ENCODE data around the gene SLAMF6. TPM values are rescaled to one million over a fixed set of nuclear protein-coding genes. Genes with fewer than 3 reads are reported as not detected.

The SLAMF6 gene
- total and polyA plus RNA-seq, 4 donors: 0.76 to 1.2 (median 0.92) TPM

DNA sequence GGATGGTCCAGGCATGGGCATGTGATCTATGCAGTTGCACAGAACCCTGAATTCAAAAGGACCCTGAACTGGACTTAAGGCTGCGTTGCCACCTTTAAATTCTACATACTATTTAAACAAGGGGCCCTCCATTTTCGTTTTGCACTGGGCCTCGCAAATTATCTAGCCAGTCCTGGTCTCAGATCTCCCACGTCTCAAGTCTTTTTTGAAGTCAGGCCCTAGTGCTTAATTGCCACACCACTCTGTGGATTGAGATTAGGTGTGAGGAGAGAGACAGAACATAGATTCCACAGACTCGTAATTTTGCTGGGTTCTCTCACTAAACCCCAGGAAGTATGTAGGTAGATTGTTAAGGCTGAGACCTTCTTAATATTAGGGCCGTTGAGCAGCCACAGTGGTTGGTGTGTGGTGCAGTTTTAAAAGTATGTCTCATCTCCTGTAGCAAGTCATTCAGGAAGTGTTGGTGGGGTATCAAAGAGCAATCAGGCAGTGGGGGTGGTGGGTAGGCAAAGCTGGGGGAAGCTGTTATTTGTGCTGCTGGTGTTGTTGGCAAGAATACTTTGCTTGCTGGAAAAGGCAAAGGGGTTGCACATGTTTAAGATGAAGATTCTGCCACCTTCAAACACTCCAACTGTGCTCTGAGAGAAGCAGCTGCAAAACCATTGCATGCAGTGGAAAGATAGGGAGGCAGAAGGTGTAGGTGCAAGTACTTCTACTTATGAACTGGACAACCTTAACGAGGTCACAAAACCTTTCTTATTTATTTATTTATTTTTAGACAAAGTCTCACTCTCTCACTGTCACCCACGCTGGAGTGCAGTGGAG, 45.0 kb upstream of the SLAMF6 start:
- 69% methylated on average over 8 of the region's 8 CpGs for WGBS

More for the DNA sequence above, 45.0 kb upstream of the SLAMF6 start:
- H3K9me3 ChIP-seq (ENCODE audit: control insufficient read depth in 4 of 4, low read length in 3 of 4): peaks cover 0 to 2% (median 0%) of the 10 kb centered on the region in 4 donors
- no peaks in the 10 kb centered on the region for H3K36me3 ChIP-seq (ENCODE audit: control insufficient read depth in 4 of 4, insufficient read depth in 3 of 4, low read depth in 1 of 4, low read length in 3 of 4)
- H3K9ac ChIP-seq (ENCODE audit: low read depth in 1 of 2, low read length in 2 of 2): no peak overlapping the region
- no peak overlapping the region for H3K4me3 ChIP-seq (ENCODE audit: low read depth in 1 of 3, low read length in 3 of 3)
- no peak for DNase-seq (ENCODE audit: low spot score)
- H3K27ac ChIP-seq (ENCODE audit: low read depth in 1 of 2, low read length in 2 of 2): no peak overlapping the region
- TF ChIP-seq, protein P1, sequence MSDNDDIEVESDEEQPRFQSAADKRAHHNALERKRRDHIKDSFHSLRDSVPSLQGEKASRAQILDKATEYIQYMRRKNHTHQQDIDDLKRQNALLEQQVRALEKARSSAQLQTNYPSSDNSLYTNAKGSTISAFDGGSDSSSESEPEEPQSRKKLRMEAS (IDR thresholded peaks at IDR 0.05): no peak
- TF ChIP-seq GABPA (IDR thresholded peaks at IDR 0.05 in 1 of 2, conservative IDR thresholded peaks at IDR 0.05 in 1 of 2) (no peak), TAF1 (conservative IDR thresholded peaks at IDR 0.05) (no peak), FOXA1 (IDR thresholded peaks at IDR 0.05) (no peak), RAD21 (IDR thresholded peaks at IDR 0.05) (no peak), YY1 (IDR thresholded peaks at IDR 0.05) (no peak), RXRA (IDR thresholded peaks at IDR 0.05) (no peak), SP1 (IDR thresholded peaks at IDR 0.05) (no peak), JUND (IDR thresholded peaks at IDR 0.05) (no peak), EGR1 (IDR thresholded peaks at IDR 0.05; ENCODE audit: low read depth in 2 of 2) (no peak), HNF4G (IDR thresholded peaks at IDR 0.05) (no peak), FOXA2 (IDR thresholded peaks at IDR 0.05) (no peak), HNF4A (conservative IDR thresholded peaks at IDR 0.05) (no peak), NR2F2 (IDR thresholded peaks at IDR 0.05) (no peak)
- TF ChIP-seq, protein P2, sequence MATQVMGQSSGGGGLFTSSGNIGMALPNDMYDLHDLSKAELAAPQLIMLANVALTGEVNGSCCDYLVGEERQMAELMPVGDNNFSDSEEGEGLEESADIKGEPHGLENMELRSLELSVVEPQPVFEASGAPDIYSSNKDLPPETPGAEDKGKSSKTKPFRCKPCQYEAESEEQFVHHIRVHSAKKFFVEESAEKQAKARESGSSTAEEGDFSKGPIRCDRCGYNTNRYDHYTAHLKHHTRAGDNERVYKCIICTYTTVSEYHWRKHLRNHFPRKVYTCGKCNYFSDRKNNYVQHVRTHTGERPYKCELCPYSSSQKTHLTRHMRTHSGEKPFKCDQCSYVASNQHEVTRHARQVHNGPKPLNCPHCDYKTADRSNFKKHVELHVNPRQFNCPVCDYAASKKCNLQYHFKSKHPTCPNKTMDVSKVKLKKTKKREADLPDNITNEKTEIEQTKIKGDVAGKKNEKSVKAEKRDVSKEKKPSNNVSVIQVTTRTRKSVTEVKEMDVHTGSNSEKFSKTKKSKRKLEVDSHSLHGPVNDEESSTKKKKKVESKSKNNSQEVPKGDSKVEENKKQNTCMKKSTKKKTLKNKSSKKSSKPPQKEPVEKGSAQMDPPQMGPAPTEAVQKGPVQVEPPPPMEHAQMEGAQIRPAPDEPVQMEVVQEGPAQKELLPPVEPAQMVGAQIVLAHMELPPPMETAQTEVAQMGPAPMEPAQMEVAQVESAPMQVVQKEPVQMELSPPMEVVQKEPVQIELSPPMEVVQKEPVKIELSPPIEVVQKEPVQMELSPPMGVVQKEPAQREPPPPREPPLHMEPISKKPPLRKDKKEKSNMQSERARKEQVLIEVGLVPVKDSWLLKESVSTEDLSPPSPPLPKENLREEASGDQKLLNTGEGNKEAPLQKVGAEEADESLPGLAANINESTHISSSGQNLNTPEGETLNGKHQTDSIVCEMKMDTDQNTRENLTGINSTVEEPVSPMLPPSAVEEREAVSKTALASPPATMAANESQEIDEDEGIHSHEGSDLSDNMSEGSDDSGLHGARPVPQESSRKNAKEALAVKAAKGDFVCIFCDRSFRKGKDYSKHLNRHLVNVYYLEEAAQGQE (IDR thresholded peaks at IDR 0.05): no peak
- TF ChIP-seq, protein P3, sequence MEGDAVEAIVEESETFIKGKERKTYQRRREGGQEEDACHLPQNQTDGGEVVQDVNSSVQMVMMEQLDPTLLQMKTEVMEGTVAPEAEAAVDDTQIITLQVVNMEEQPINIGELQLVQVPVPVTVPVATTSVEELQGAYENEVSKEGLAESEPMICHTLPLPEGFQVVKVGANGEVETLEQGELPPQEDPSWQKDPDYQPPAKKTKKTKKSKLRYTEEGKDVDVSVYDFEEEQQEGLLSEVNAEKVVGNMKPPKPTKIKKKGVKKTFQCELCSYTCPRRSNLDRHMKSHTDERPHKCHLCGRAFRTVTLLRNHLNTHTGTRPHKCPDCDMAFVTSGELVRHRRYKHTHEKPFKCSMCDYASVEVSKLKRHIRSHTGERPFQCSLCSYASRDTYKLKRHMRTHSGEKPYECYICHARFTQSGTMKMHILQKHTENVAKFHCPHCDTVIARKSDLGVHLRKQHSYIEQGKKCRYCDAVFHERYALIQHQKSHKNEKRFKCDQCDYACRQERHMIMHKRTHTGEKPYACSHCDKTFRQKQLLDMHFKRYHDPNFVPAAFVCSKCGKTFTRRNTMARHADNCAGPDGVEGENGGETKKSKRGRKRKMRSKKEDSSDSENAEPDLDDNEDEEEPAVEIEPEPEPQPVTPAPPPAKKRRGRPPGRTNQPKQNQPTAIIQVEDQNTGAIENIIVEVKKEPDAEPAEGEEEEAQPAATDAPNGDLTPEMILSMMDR (IDR thresholded peaks at IDR 0.05; ENCODE audit: low read depth, low read length, missing input control): no peak
- TF ChIP-seq, protein P4, sequence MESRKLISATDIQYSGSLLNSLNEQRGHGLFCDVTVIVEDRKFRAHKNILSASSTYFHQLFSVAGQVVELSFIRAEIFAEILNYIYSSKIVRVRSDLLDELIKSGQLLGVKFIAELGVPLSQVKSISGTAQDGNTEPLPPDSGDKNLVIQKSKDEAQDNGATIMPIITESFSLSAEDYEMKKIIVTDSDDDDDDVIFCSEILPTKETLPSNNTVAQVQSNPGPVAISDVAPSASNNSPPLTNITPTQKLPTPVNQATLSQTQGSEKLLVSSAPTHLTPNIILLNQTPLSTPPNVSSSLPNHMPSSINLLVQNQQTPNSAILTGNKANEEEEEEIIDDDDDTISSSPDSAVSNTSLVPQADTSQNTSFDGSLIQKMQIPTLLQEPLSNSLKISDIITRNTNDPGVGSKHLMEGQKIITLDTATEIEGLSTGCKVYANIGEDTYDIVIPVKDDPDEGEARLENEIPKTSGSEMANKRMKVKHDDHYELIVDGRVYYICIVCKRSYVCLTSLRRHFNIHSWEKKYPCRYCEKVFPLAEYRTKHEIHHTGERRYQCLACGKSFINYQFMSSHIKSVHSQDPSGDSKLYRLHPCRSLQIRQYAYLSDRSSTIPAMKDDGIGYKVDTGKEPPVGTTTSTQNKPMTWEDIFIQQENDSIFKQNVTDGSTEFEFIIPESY (IDR thresholded peaks at IDR 0.05): no peak
- TF ChIP-seq, protein P5, sequence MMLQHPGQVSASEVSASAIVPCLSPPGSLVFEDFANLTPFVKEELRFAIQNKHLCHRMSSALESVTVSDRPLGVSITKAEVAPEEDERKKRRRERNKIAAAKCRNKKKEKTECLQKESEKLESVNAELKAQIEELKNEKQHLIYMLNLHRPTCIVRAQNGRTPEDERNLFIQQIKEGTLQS (IDR thresholded peaks at IDR 0.05): no peak
- no peaks in the 10 kb centered on the region for H3K27me3 ChIP-seq (ENCODE audit: control insufficient read depth in 4 of 4, insufficient read depth in 4 of 4, low read length in 3 of 4)
- no peaks in the 10 kb centered on the region for H3K4me1 ChIP-seq (ENCODE audit: control insufficient read depth in 4 of 4, insufficient read depth in 4 of 4, low read length in 3 of 4)

Data from liver (tissue), 9 donors.